Left ventricle myocardium inferior (tissue), 1 donor: ENCODE results near the gene SPATA16. TPM values are rescaled to one million over a fixed set of nuclear protein-coding genes. Genes with fewer than 3 reads are reported as not detected.

ENCODE experiments used
- DNase-seq: peaks from one replicate; pipeline ENCODE4 v3.0.0-alpha.2; 2020
- H3K27ac ChIP-seq: fragments of 200-600 bp; replicated peaks from 2 replicates; pipeline ENCODE4 v1.8.0; 2021
- H3K27me3 ChIP-seq: fragments of 200-600 bp; 2 replicates; pipeline ENCODE4 v1.8.0; 2021; ENCODE audit warnings: low read depth
- H3K36me3 ChIP-seq: fragments of 200-600 bp; 2 replicates; pipeline ENCODE4 v1.8.0; 2021
- H3K4me1 ChIP-seq: fragments of 200-600 bp; 2 replicates; pipeline ENCODE4 v1.8.0; 2021
- H3K4me3 ChIP-seq: fragments of 200-600 bp; 2 replicates; pipeline ENCODE4 v1.8.0; 2021; ENCODE audit warnings: mild to moderate bottlenecking, moderate library complexity
- H3K9me3 ChIP-seq: fragments of 200-600 bp; replicated peaks from 2 replicates; pipeline ENCODE4 v1.8.0; 2021
- CTCF ChIP-seq: fragments of 200-600 bp; IDR thresholded peaks from 2 replicates; pipeline ENCODE4 v1.8.0; 2021; ENCODE audit warnings: antibody characterized with exemption, mild to moderate bottlenecking, borderline replicate concordance
- intact Hi-C: fragments of 100-400 bp; cut with micrococcal nuclease; formaldehyde crosslinking; loops from one replicate; pipeline ENCODE4 v1.11.0; 2022
- total RNA-seq: library from RNA; stranded (reverse); fragmentation: NEBNext Ultra II Directional; extraction: Animal tissue kit (Norgen Biotek cat#: 25700); gene quantifications from one replicate; pipeline ENCODE4 v1.2.1, GENCODE V29; 2021
- donor health status: DM: no; HTN: yes; CAD: no; lungs with severe emphysema.

Gene SPATA16
- total RNA-seq, 1 donor from 2014 or later: not detected

- Histone ChIP-seq H3K36me3 (no peaks in the 10 kb centered on the region), H3K27me3 (no peaks in the 10 kb centered on the region), H3K4me3 (no peak overlapping the region), H3K9me3 (no peaks in the 10 kb centered on the region), H3K27ac (no peak overlapping the region), H3K4me1 (peaks cover 26% of the 10 kb centered on the region)
- intact Hi-C loops: no loop called here
- no peak for DNase-seq
- TF ChIP-seq CTCF: no peak
Measured at GRCh38 chr3:172855037-172855436, 286.0 kb downstream of the SPATA16 start.

- DNase-seq: no peak
- Histone ChIP-seq H3K27ac (no peak overlapping the region), H3K4me1 (peaks cover 26% of the 10 kb centered on the region), H3K27me3 (no peaks in the 10 kb centered on the region), H3K36me3 (no peaks in the 10 kb centered on the region), H3K4me3 (no peak overlapping the region), H3K9me3 (no peaks in the 10 kb centered on the region)
- intact Hi-C loops: no loop called here
- TF ChIP-seq CTCF: no peak
Measured at GRCh38 chr3:172853921-172854666, 286.9 kb downstream of the SPATA16 start.

- Histone ChIP-seq H3K4me1 (peaks cover 17% of the 10 kb centered on the region), H3K36me3 (no peaks in the 10 kb centered on the region), H3K4me3 (no peak overlapping the region), H3K9me3 (no peaks in the 10 kb centered on the region), H3K27ac (no peak overlapping the region), H3K27me3 (no peaks in the 10 kb centered on the region)
- intact Hi-C loops: no loop called here
- no peak for TF ChIP-seq CTCF
- DNase-seq: no peak
Measured at GRCh38 chr3:172853005-172853404, 288.0 kb downstream of the SPATA16 start.

GRCh38 chr3:172848910-172849309 is 292.1 kb downstream of the SPATA16 start:
- no peaks in the 10 kb centered on the region for H3K4me1 ChIP-seq
- H3K27me3 ChIP-seq: no peaks in the 10 kb centered on the region
- intact Hi-C loops: no loop called here
- H3K36me3 ChIP-seq: no peaks in the 10 kb centered on the region
- no peak for TF ChIP-seq CTCF
- no peak for DNase-seq
- H3K27ac ChIP-seq: no peak overlapping the region
- H3K9me3 ChIP-seq: no peaks in the 10 kb centered on the region
- H3K4me3 ChIP-seq: no peak overlapping the region

- no peak overlapping the region for H3K27ac ChIP-seq
- TF ChIP-seq CTCF: no peak
- no peak for DNase-seq
- no peaks in the 10 kb centered on the region for H3K9me3 ChIP-seq
- no peak overlapping the region for H3K4me3 ChIP-seq
- no peaks in the 10 kb centered on the region for H3K4me1 ChIP-seq
- intact Hi-C loops: no loop called here
- H3K36me3 ChIP-seq: no peaks in the 10 kb centered on the region
- H3K27me3 ChIP-seq: no peaks in the 10 kb centered on the region
Measured at GRCh38 chr3:172847292-172847691, 293.7 kb downstream of the SPATA16 start.
